Skeletal muscle satellite cell (primary cell): Measurements from ENCODE around the gene THAP12. TPM values are rescaled to one million over a fixed set of nuclear protein-coding genes. Genes with fewer than 3 reads are reported as not detected.

Experiments used
- H3K27me3 ChIP-seq: 2 replicates; pipeline ENCODE4 v1.7.0; 2013; ENCODE audit warnings: low read length; ENCODE audit not compliant: control insufficient read depth, insufficient read depth
- H3K36me3 ChIP-seq: 2 replicates; pipeline ENCODE4 v1.7.0; 2013; ENCODE audit warnings: mild to moderate bottlenecking, control low read depth, low read length; ENCODE audit not compliant: insufficient read depth
- H3K4me1 ChIP-seq: 2 replicates; pipeline ENCODE4 v1.7.0; 2013; ENCODE audit warnings: low read length; ENCODE audit not compliant: control insufficient read depth, insufficient read depth
- H3K4me2 ChIP-seq: 2 replicates; pipeline ENCODE4 v1.7.0; 2013; ENCODE audit warnings: mild to moderate bottlenecking, low read length
- H3K4me3 ChIP-seq: 2 replicates; pipeline ENCODE4 v1.7.0; 2013; ENCODE audit warnings: low read length
- H3K9ac ChIP-seq: 2 replicates; pipeline ENCODE4 v1.7.0; 2013; ENCODE audit warnings: mild to moderate bottlenecking, low read depth, low read length, moderate library complexity
- H3K9me3 ChIP-seq: replicated peaks from 2 replicates; pipeline ENCODE4 v1.7.0; 2013; ENCODE audit warnings: mild to moderate bottlenecking, control low read depth, low read length
- small RNA-seq: library from RNA; depleted of rRNA; stranded (forward); fragments of <200 nt; gene quantifications from one replicate; pipeline ENCODE3, GENCODE V24; 2012

THAP12 gene

GRCh38 chr11:76313913-76314740 lies 66.8 kb downstream of the THAP12 start:
- no peak overlapping the region for H3K9ac ChIP-seq
- H3K9me3 ChIP-seq = no peaks in the 10 kb centered on the region
- H3K4me2 ChIP-seq = no peak overlapping the region
- no peaks in the 10 kb centered on the region for H3K36me3 ChIP-seq
- no peak overlapping the region for H3K4me3 ChIP-seq
- peaks cover 75% of the 10 kb centered on the region for H3K27me3 ChIP-seq
- no peaks in the 10 kb centered on the region for H3K4me1 ChIP-seq

GRCh38 chr11:76313271-76313670 lies 67.7 kb downstream of the THAP12 start:
- H3K27me3 ChIP-seq = peaks cover 79% of the 10 kb centered on the region
- no peak overlapping the region for H3K9ac ChIP-seq
- no peak overlapping the region for H3K4me2 ChIP-seq
- no peak overlapping the region for H3K4me3 ChIP-seq
- no peaks in the 10 kb centered on the region for H3K4me1 ChIP-seq
- no peaks in the 10 kb centered on the region for H3K36me3 ChIP-seq
- H3K9me3 ChIP-seq = no peaks in the 10 kb centered on the region

GRCh38 chr11:76310832-76311595 lies 69.9 kb downstream of the THAP12 start:
- no peak overlapping the region for H3K9ac ChIP-seq
- no peak overlapping the region for H3K4me3 ChIP-seq
- H3K9me3 ChIP-seq = no peaks in the 10 kb centered on the region
- H3K36me3 ChIP-seq = no peaks in the 10 kb centered on the region
- H3K4me1 ChIP-seq = no peaks in the 10 kb centered on the region
- H3K27me3 ChIP-seq = peaks cover 71% of the 10 kb centered on the region
- H3K4me2 ChIP-seq = no peak overlapping the region

- H3K9me3 ChIP-seq = no peaks in the 10 kb centered on the region
- H3K27me3 ChIP-seq = peaks cover 64% of the 10 kb centered on the region
- no peak overlapping the region for H3K9ac ChIP-seq
- no peaks in the 10 kb centered on the region for H3K36me3 ChIP-seq
- H3K4me2 ChIP-seq = no peak overlapping the region
- no peaks in the 10 kb centered on the region for H3K4me1 ChIP-seq
- H3K4me3 ChIP-seq = no peak overlapping the region
Observed at GRCh38 chr11:76307978-76308747, 72.8 kb downstream of the THAP12 start.

- Histone ChIP-seq H3K27me3 (peaks cover 65% of the 10 kb centered on the region), H3K9ac (no peak overlapping the region), H3K4me2 (no peak overlapping the region), H3K4me3 (no peak overlapping the region), H3K36me3 (no peaks in the 10 kb centered on the region), H3K9me3 (no peaks in the 10 kb centered on the region), H3K4me1 (no peaks in the 10 kb centered on the region)
Observed at GRCh38 chr11:76307396-76307795, 73.5 kb downstream of the THAP12 start.

GRCh38 chr11:76303399-76303798 lies 77.5 kb downstream of the THAP12 start:
- Histone ChIP-seq H3K4me3 (no peak overlapping the region), H3K9me3 (no peaks in the 10 kb centered on the region)

GRCh38 chr11:76302996-76303395 lies 77.9 kb downstream of the THAP12 start:
- no peaks in the 10 kb centered on the region for H3K4me1 ChIP-seq
- no peaks in the 10 kb centered on the region for H3K9me3 ChIP-seq
- peaks cover 46% of the 10 kb centered on the region for H3K27me3 ChIP-seq
- H3K9ac ChIP-seq = no peak overlapping the region
- H3K36me3 ChIP-seq = no peaks in the 10 kb centered on the region
- no peak overlapping the region for H3K4me2 ChIP-seq
- no peak overlapping the region for H3K4me3 ChIP-seq

More at GRCh38 chr11:76303399-76303798, 77.5 kb downstream of the THAP12 start:
- Histone ChIP-seq H3K9ac (no peak overlapping the region), H3K4me1 (no peaks in the 10 kb centered on the region), H3K4me2 (no peak overlapping the region), H3K36me3 (no peaks in the 10 kb centered on the region), H3K27me3 (peaks cover 49% of the 10 kb centered on the region)

Small RNA genes lying within 50 kb of the gene (small RNA-seq; reads per million reads assigned to genes)
- gene RF00019 = not detected
